ENCODE measurements around the gene ZDHHC14. TPM values are rescaled to one million over a fixed set of nuclear protein-coding genes. Genes with fewer than 3 reads are reported as not detected.

ZDHHC14 gene
- total RNA-seq, 1 experiment from 2014 or later, result 4.9 TPM

DNA sequence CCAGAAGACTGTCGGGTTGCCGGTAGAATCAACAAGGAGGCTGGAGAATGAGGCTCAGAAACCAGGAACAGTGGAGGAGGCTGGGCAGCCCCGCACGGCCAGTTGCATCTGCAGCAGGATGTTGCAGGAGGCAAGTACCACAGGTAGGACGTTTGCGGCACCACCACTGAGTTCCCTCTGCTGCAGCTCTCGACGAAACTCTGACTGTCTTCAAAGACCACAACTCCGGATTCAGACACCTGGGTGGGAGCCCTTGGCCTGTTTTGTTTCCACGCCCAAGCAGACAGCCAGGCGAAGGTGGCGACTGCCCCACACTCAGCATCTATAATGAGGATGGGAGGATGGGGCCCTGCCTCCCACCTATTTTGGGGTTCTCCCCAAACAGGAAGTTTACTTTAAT, 218.2 kb downstream of the ZDHHC14 start:
- intact Hi-C loops (cut with micrococcal nuclease), result loop anchor here (5.0 kb wide), 2 partner anchors 172 to 217 kb away; partner anchors contain the start of gene ZDHHC14
- H3K4me1 ChIP-seq (ENCODE audit: insufficient read depth, low read length), result peaks cover 14% of the 10 kb centered on the region

DNA sequence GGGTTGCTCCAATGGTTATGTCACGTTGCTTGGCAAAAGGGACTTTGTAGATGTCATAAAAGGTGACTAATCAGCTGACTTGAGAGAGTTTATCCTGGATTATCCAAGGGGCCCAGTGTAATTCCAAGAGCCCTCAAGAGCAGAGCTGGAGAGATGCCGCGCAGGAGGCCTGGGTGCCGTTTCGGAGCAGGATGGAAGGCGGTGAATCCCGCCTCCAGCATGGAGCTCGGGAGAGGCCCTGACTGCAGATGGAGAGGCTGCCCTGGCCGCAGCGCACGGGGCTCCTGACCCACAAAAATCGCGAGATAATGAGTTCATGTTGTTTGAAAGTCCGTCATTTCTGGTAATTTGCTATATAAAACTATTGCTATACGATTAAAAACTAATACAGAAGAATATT, 219.8 kb downstream of the ZDHHC14 start:
- no peak for ATAC-seq
- ChIA-PET CTCF (no interaction called here), POLR2A (ENCODE audit: unreplicated experiment) (no interaction called here)
- Histone ChIP-seq H4K20me1 (ENCODE audit: low read length) (no peaks in the 10 kb centered on the region), H3K36me3 (ENCODE audit: low read depth, low read length) (no peaks in the 10 kb centered on the region), H3K4me3 (ENCODE audit: low read length) (no peak overlapping the region), H3K27ac (ENCODE audit: low read length) (no peak overlapping the region), H3K79me2 (ENCODE audit: low read length) (no peaks in the 10 kb centered on the region), H3K9me3 (ENCODE audit: low read length) (no peaks in the 10 kb centered on the region), H3K9ac (ENCODE audit: low read length) (no peak overlapping the region), H3F3A (ENCODE audit: low read length, unreplicated experiment) (no peaks in the 10 kb centered on the region), H3K9me2 (replicated peaks; ENCODE audit: low read length) (no peaks in the 10 kb centered on the region), H3K27me3 (ENCODE audit: low read length) (no peaks in the 10 kb centered on the region), H3K4me2 (ENCODE audit: low read length) (no peak overlapping the region), H2AFZ (ENCODE audit: low read length) (no peak overlapping the region), H3K4me1 (ENCODE audit: insufficient read depth, low read length) (peaks cover 14% of the 10 kb centered on the region)
- TF ChIP-seq, protein P1, sequence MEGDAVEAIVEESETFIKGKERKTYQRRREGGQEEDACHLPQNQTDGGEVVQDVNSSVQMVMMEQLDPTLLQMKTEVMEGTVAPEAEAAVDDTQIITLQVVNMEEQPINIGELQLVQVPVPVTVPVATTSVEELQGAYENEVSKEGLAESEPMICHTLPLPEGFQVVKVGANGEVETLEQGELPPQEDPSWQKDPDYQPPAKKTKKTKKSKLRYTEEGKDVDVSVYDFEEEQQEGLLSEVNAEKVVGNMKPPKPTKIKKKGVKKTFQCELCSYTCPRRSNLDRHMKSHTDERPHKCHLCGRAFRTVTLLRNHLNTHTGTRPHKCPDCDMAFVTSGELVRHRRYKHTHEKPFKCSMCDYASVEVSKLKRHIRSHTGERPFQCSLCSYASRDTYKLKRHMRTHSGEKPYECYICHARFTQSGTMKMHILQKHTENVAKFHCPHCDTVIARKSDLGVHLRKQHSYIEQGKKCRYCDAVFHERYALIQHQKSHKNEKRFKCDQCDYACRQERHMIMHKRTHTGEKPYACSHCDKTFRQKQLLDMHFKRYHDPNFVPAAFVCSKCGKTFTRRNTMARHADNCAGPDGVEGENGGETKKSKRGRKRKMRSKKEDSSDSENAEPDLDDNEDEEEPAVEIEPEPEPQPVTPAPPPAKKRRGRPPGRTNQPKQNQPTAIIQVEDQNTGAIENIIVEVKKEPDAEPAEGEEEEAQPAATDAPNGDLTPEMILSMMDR (conservative IDR thresholded peaks at IDR 0.05; ENCODE audit: low read depth, low read length), result no peak
- no peak for DNase-seq
- intact Hi-C loops (cut with micrococcal nuclease), result no loop called here
- BruUV-seq (replicated peaks), result no TSS peak

More for the DNA sequence above, 218.2 kb downstream of the ZDHHC14 start:
- H3F3A ChIP-seq (ENCODE audit: low read length, unreplicated experiment), result no peaks in the 10 kb centered on the region
- no peaks in the 10 kb centered on the region for H4K20me1 ChIP-seq (ENCODE audit: low read length)
- DNase-seq (no peak), ATAC-seq (no peak)
- TF ChIP-seq, protein P1 (conservative IDR thresholded peaks at IDR 0.05; ENCODE audit: low read depth, low read length), result no peak
- TF ChIP-seq EZH2 (IDR thresholded peaks at IDR 0.05; ENCODE audit: low read length, unreplicated experiment), result no peak
- no peak for TF ChIP-seq EZH2phosphoT487 (IDR thresholded peaks at IDR 0.05; ENCODE audit: borderline replicate concordance, low read length)
- H3K4me3 ChIP-seq (ENCODE audit: low read length), result no peak overlapping the region
- no peak overlapping the region for H3K9ac ChIP-seq (ENCODE audit: low read length)
- no peaks in the 10 kb centered on the region for H3K27me3 ChIP-seq (ENCODE audit: low read length)
- H3K27ac ChIP-seq (ENCODE audit: low read length), result no peak overlapping the region
- no peak overlapping the region for H2AFZ ChIP-seq (ENCODE audit: low read length)
- H3K36me3 ChIP-seq (ENCODE audit: low read depth, low read length), result no peaks in the 10 kb centered on the region
- no peaks in the 10 kb centered on the region for H3K79me2 ChIP-seq (ENCODE audit: low read length)
- no peaks in the 10 kb centered on the region for H3K9me2 ChIP-seq (replicated peaks; ENCODE audit: low read length)
- CTCF ChIA-PET, result no interaction called here
- no TSS peak for BruUV-seq (replicated peaks)
- no peaks in the 10 kb centered on the region for H3K9me3 ChIP-seq (ENCODE audit: low read length)
- no peak overlapping the region for H3K4me2 ChIP-seq (ENCODE audit: low read length)
- POLR2A ChIA-PET (ENCODE audit: unreplicated experiment), result interaction anchor here (0.5 kb wide), 1 partner anchor 362 kb away, joined by 3 read pairs; no protein-coding TSS in a partner anchor

DNA sequence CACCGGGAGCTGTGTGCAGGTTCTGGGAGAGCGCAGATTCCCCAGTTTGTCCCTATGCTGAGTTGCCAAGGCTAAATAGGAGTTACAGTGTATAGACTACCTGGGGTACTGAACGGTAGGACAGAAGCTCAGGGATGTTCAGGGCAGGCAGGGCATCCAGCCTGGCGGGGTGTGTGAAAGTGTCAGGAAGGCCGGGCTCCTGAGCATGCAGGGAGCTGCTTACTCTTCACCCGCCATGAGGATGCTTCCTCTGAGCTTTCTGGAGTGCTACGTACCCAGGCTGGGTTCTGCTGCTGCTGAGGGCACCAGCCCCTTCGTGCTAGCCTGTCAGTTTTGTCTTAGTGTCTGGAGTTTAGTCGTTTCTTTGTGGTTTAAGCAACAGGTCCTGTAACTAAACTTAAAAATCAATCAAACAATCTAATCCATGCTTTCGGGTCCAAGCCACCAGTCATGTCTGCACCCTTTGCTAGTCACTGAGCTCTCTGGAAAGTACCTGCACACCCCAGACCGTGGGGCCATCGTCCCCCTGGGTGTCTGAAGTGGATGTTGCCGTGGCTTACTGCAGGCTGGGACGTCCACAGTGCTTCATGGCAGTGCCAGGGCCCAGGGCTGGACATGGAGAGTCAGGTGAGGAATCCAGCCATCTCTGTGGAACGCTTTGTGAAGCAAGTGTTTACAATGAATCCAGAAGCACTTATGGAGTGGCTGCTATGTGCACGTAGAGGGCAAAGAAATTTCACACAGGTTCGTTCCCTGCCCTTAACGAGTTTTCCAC, 221.7 kb downstream of the ZDHHC14 start:
- Histone ChIP-seq H3K4me1 (ENCODE audit: insufficient read depth, low read length) (peaks cover 4% of the 10 kb centered on the region; the same call in 1 of the 2 replicates), H3K79me2 (ENCODE audit: low read length) (no peaks in the 10 kb centered on the region), H3K9me2 (replicated peaks; ENCODE audit: low read length) (no peaks in the 10 kb centered on the region), H4K20me1 (ENCODE audit: low read length) (no peaks in the 10 kb centered on the region), H3K27ac (ENCODE audit: low read length) (no peak overlapping the region), H3K4me2 (ENCODE audit: low read length) (no peak overlapping the region), H2AFZ (ENCODE audit: low read length) (no peak overlapping the region), H3K27me3 (ENCODE audit: low read length) (no peaks in the 10 kb centered on the region), H3K4me3 (ENCODE audit: low read length) (no peak overlapping the region), H3K9ac (ENCODE audit: low read length) (no peak overlapping the region), H3F3A (ENCODE audit: low read length, unreplicated experiment) (no peaks in the 10 kb centered on the region), H3K36me3 (ENCODE audit: low read depth, low read length) (no peaks in the 10 kb centered on the region), H3K9me3 (ENCODE audit: low read length) (no peaks in the 10 kb centered on the region)
- POLR2A ChIA-PET (ENCODE audit: unreplicated experiment), result no interaction called here
- ATAC-seq, result no peak
- CTCF ChIA-PET, result no interaction called here
- no peak for TF ChIP-seq EZH2phosphoT487 (IDR thresholded peaks at IDR 0.05; ENCODE audit: borderline replicate concordance, low read length)
- no peak for TF ChIP-seq EZH2 (IDR thresholded peaks at IDR 0.05; ENCODE audit: low read length, unreplicated experiment)
- TF ChIP-seq, protein P1 (conservative IDR thresholded peaks at IDR 0.05; ENCODE audit: low read depth, low read length), result no peak
- intact Hi-C loops (cut with micrococcal nuclease), result no loop called here
- BruUV-seq (replicated peaks), result no TSS peak
- DNase-seq, result no peak

All from PC-3 (cell line).